HEK293 (cell line): ENCODE measurements around the gene GLCCI1.

Experiments used
- CTCF ChIA-PET: fragments of 350-600 bp; formaldehyde crosslinking; extraction: SDS; loops from one replicate; lab custom pipeline; 2021; ENCODE audit warnings: antibody characterized with exemption; lab: Yijun Ruan, JAX
- POLR2A ChIA-PET: fragments of 300-600 bp; formaldehyde crosslinking; extraction: SDS; loops from one replicate; lab custom pipeline; 2020; ENCODE audit warnings: antibody characterized with exemption, inconsistent platforms; lab: Yijun Ruan, JAX
- H3K27ac ChIP-seq: fragments of 200-500 bp; sonication (Bioruptor generic); 2 replicates; pipeline ENCODE4 v1.5.1; 2014; ENCODE audit warnings: low read depth, low read length, control low read depth, inconsistent platforms; ENCODE audit errors: extremely low read depth
- H3K36me3 ChIP-seq, 2 experiments: fragments of 200-500 bp in 1 of 2; sonication (Bioruptor generic) in 1 of 2; 1 replicate in 1 of 2; 2 replicates in 1 of 2; pipeline ENCODE4 v1.5.1; 2014 to 2017; ENCODE audit warnings: inconsistent platforms in 2 of 2, low read length in 2 of 2; ENCODE audit not compliant: control insufficient read depth in 2 of 2, insufficient read depth in 1 of 2
- H3K4me1 ChIP-seq: fragments of 200-500 bp; sonication (Bioruptor generic); 2 replicates; pipeline ENCODE4 v1.5.1; 2014; ENCODE audit warnings: mild to moderate bottlenecking, low read length, inconsistent platforms; ENCODE audit not compliant: control insufficient read depth, insufficient read depth
- H3K4me3 ChIP-seq: 2 replicates; pipeline ENCODE4 v1.5.1; 2011; ENCODE audit warnings: low read depth, mild to moderate bottlenecking, control low read depth, low read length, moderate library complexity
- H3K9me3 ChIP-seq: fragments of 200-500 bp; sonication (Bioruptor generic); 2 replicates; pipeline ENCODE4 v1.5.1; 2014; ENCODE audit warnings: low read depth, low read length, inconsistent platforms; ENCODE audit not compliant: control insufficient read depth, insufficient read depth
- AEBP2 ChIP-seq: fragments of 450-650 bp; formaldehyde crosslinking; IDR thresholded peaks from 2 replicates; pipeline ENCODE4 v1.5.1; 2016; ENCODE audit warnings: missing biosample characterization, missing genetic modification characterization, borderline replicate concordance
- CTCF ChIP-seq: fragments of 450-650 bp; formaldehyde crosslinking; IDR thresholded peaks from 2 replicates; pipeline ENCODE4 v1.5.1; 2016; ENCODE audit warnings: missing biosample characterization, missing genetic modification characterization
- GFI1B ChIP-seq: fragments of 450-650 bp; formaldehyde crosslinking; IDR thresholded peaks from 2 replicates; pipeline ENCODE4 v1.5.1; 2016; ENCODE audit warnings: missing biosample characterization, missing genetic modification characterization
- KLF16 ChIP-seq: fragments of 450-650 bp; formaldehyde crosslinking; IDR thresholded peaks from 2 replicates; pipeline ENCODE4 v1.5.1; 2017; ENCODE audit warnings: missing biosample characterization, missing genetic modification characterization
- KLF8 ChIP-seq: fragments of 450-650 bp; formaldehyde crosslinking; IDR thresholded peaks from 2 replicates; pipeline ENCODE4 v1.5.1; 2016; ENCODE audit warnings: missing biosample characterization, missing genetic modification characterization
- MEIS1 ChIP-seq: sonication (generic); formaldehyde crosslinking; IDR thresholded peaks from 2 replicates; pipeline ENCODE4 v1.8.1; 2022; ENCODE audit warnings: missing genetic modification reagents, mild to moderate bottlenecking, borderline replicate concordance
- PATZ1 ChIP-seq: fragments of 450-650 bp; formaldehyde crosslinking; IDR thresholded peaks from 2 replicates; pipeline ENCODE4 v1.5.1; 2016; ENCODE audit warnings: missing biosample characterization, missing genetic modification characterization
- SCRT1 ChIP-seq: fragments of 450-650 bp; formaldehyde crosslinking; IDR thresholded peaks from 2 replicates; pipeline ENCODE4 v1.5.1; 2016; ENCODE audit warnings: missing biosample characterization, missing genetic modification characterization, borderline replicate concordance
- SETDB1 ChIP-seq: IDR thresholded peaks from one replicate; pipeline ENCODE4 v1.6.1; 2017; ENCODE audit warnings: mild to moderate bottlenecking, low read length, moderate library complexity, mixed read lengths; ENCODE audit not compliant: insufficient read length
- SP3 ChIP-seq: fragments of 450-650 bp; formaldehyde crosslinking; IDR thresholded peaks from 2 replicates; pipeline ENCODE4 v1.5.1; 2016; ENCODE audit warnings: missing biosample characterization, missing genetic modification characterization
- ZBTB26 ChIP-seq: fragments of 450-650 bp; formaldehyde crosslinking; optimal IDR thresholded peaks from 2 replicates; pipeline ENCODE3; 2016; ENCODE audit warnings: missing biosample characterization, mild to moderate bottlenecking, missing genetic modification characterization
- ZIC2 ChIP-seq: fragments of 450-650 bp; formaldehyde crosslinking; IDR thresholded peaks from 2 replicates; pipeline ENCODE4 v1.5.1; 2016; ENCODE audit warnings: missing biosample characterization, missing genetic modification characterization
- ZNF114 ChIP-seq: fragments of 450-650 bp; formaldehyde crosslinking; IDR thresholded peaks from 2 replicates; pipeline ENCODE4 v1.5.0; 2017; ENCODE audit warnings: missing biosample characterization, missing genetic modification characterization
- ZNF133 ChIP-seq: fragments of 450-650 bp; formaldehyde crosslinking; IDR thresholded peaks from 2 replicates; pipeline ENCODE4 v1.5.1; 2016; ENCODE audit warnings: missing biosample characterization, missing genetic modification characterization
- ZNF175 ChIP-seq: fragments of 450-650 bp; formaldehyde crosslinking; IDR thresholded peaks from 2 replicates; pipeline ENCODE4 v1.5.1; 2016; ENCODE audit warnings: missing biosample characterization, missing genetic modification characterization
- ZNF266 ChIP-seq: fragments of 450-650 bp; formaldehyde crosslinking; IDR thresholded peaks from 2 replicates; pipeline ENCODE4 v1.5.1; 2016; ENCODE audit warnings: missing biosample characterization, missing genetic modification characterization, low read depth
- ZNF280C ChIP-seq: fragments of 450-650 bp; formaldehyde crosslinking; IDR thresholded peaks from 2 replicates; pipeline ENCODE4 v1.5.1; 2016; ENCODE audit warnings: missing biosample characterization, missing genetic modification characterization
- ZNF324 ChIP-seq: fragments of 450-650 bp; formaldehyde crosslinking; IDR thresholded peaks from 2 replicates; pipeline ENCODE4 v1.5.1; 2016; ENCODE audit warnings: missing biosample characterization, missing genetic modification characterization
- ZNF513 ChIP-seq: fragments of 450-650 bp; IDR thresholded peaks from 2 replicates; pipeline ENCODE4 v1.5.1; 2018; ENCODE audit warnings: missing biosample characterization, missing genetic modification characterization
- ZNF585B ChIP-seq: fragments of 450-650 bp; formaldehyde crosslinking; IDR thresholded peaks from 2 replicates; pipeline ENCODE4 v1.5.1; 2016; ENCODE audit warnings: missing biosample characterization, missing genetic modification characterization
- ZNF610 ChIP-seq: fragments of 450-650 bp; formaldehyde crosslinking; IDR thresholded peaks from 2 replicates; pipeline ENCODE4 v1.5.1; 2016; ENCODE audit warnings: missing biosample characterization, missing genetic modification characterization, borderline replicate concordance
- ZNF621 ChIP-seq: fragments of 450-650 bp; formaldehyde crosslinking; IDR thresholded peaks from 2 replicates; pipeline ENCODE4 v1.5.1; 2017; ENCODE audit warnings: missing biosample characterization, missing genetic modification characterization
- ZNF639 ChIP-seq: fragments of 450-650 bp; formaldehyde crosslinking; IDR thresholded peaks from 2 replicates; pipeline ENCODE4 v1.5.1; 2016; ENCODE audit warnings: missing biosample characterization, missing genetic modification characterization
- ZNF707 ChIP-seq: fragments of 450-650 bp; formaldehyde crosslinking; IDR thresholded peaks from 2 replicates; pipeline ENCODE4 v1.5.1; 2016; ENCODE audit warnings: missing biosample characterization, missing genetic modification characterization

The GLCCI1 gene

GRCh38 chr7:7920056-7920455 is 48.5 kb upstream of the GLCCI1 start:
- TF ChIP-seq SP3 (tag by site-specific recombination): no peak
- no peak for TF ChIP-seq KLF8 (tag by site-specific recombination)
- no peak for TF ChIP-seq ZBTB26
- TF ChIP-seq ZNF266 (tag by site-specific recombination): no peak
- TF ChIP-seq CTCF (tag by site-specific recombination): no peak
- TF ChIP-seq PATZ1 (tag by site-specific recombination): no peak
- TF ChIP-seq SCRT1 (tag by site-specific recombination): no peak
- TF ChIP-seq ZIC2 (tag by site-specific recombination): no peak
- TF ChIP-seq, all 188 proteins: peak for 0
- POLR2A ChIA-PET: no interaction called here
- Histone ChIP-seq H3K9me3 (no peaks in the 10 kb centered on the region), H3K4me1 (peaks cover 9% of the 10 kb centered on the region), H3K36me3 (no peaks in the 10 kb centered on the region), H3K27ac (no peak overlapping the region), H3K4me3 (no peak overlapping the region)
- CTCF ChIA-PET: interaction anchor here (1.0 kb wide), 1 partner anchor 9 kb away, joined by 6 read pairs; no protein-coding TSS in a partner anchor

- Histone ChIP-seq H3K9me3 (no peaks in the 10 kb centered on the region), H3K27ac (no peak overlapping the region), H3K36me3 (no peaks in the 10 kb centered on the region), H3K4me3 (no peak overlapping the region), H3K4me1 (peaks cover 9% of the 10 kb centered on the region)
- CTCF ChIA-PET: interaction anchor here (1.0 kb wide), 1 partner anchor 8 kb away, joined by 6 read pairs; no protein-coding TSS in a partner anchor
- POLR2A ChIA-PET: no interaction called here
- no peak for TF ChIP-seq ZNF610 (tag by site-specific recombination)
- TF ChIP-seq ZNF324: no peak
- TF ChIP-seq ZNF114 (tag by site-specific recombination): no peak
- no peak for TF ChIP-seq ZNF513
- TF ChIP-seq MEIS1 (CRISPR knock-in tag): no peak
- TF ChIP-seq ZNF585B (tag by site-specific recombination): no peak
- TF ChIP-seq ZNF639 (tag by site-specific recombination): no peak
- no peak for TF ChIP-seq ZNF133 (tag by site-specific recombination)
- no peak for TF ChIP-seq ZNF175 (tag by site-specific recombination)
- no peak for TF ChIP-seq AEBP2
- no peak for TF ChIP-seq ZNF621 (tag by site-specific recombination)
- no peak for TF ChIP-seq SETDB1
- TF ChIP-seq ZNF707 (tag by site-specific recombination): no peak
- TF ChIP-seq ZNF280C: no peak
- no peak for TF ChIP-seq KLF16 (tag by site-specific recombination)
- no peak for TF ChIP-seq GFI1B (tag by site-specific recombination)
These were observed 48.1 kb upstream of the GLCCI1 start for GRCh38 chr7:7920481-7920880.
